Measurements from ENCODE around the gene FHL2.

Gene FHL2

GRCh38 chr2:105398336-105399206 lies at the start of gene FHL2:
TSS of gene FHL2 (minus strand) at chr2:105399051. CDS start at chr2:105386516, 12,535 bp downstream.
- Mint-ChIP-seq H3K4me3 (peak within 1 kb of the TSS; percentile 91), H3K27me3 (peaks cover 7% of the 10 kb centered on the region), H3K27ac (peak within 1 kb of the TSS; percentile 43), H3K36me3 (no peaks in the 10 kb centered on the region), H3K4me1 (ENCODE audit: low read depth) (peaks cover 17% of the 10 kb centered on the region), H3K9me3 (ENCODE audit: low read depth) (no peaks in the 10 kb centered on the region)

- Mint-ChIP-seq H3K9me3 (ENCODE audit: low read depth) (no peaks in the 10 kb centered on the region), H3K27me3 (peaks cover 10% of the 10 kb centered on the region), H3K4me3 (no peak overlapping the region), H3K4me1 (ENCODE audit: low read depth) (no peaks in the 10 kb centered on the region), H3K36me3 (no peaks in the 10 kb centered on the region), H3K27ac (no peak overlapping the region)
Measured at GRCh38 chr2:105447476-105447875, 48.6 kb upstream of the FHL2 start.

GRCh38 chr2:105446501-105446900 lies 47.6 kb upstream of the FHL2 start:
- Mint-ChIP-seq H3K36me3 (no peaks in the 10 kb centered on the region), H3K4me3 (no peak overlapping the region), H3K4me1 (ENCODE audit: low read depth) (no peaks in the 10 kb centered on the region), H3K9me3 (ENCODE audit: low read depth) (no peaks in the 10 kb centered on the region), H3K27me3 (peaks cover 10% of the 10 kb centered on the region), H3K27ac (no peak overlapping the region)

- H3K36me3 Mint-ChIP-seq, result no peaks in the 10 kb centered on the region
- H3K27ac Mint-ChIP-seq, result no peak overlapping the region
- H3K4me3 Mint-ChIP-seq, result no peak overlapping the region
- H3K9me3 Mint-ChIP-seq (ENCODE audit: low read depth), result no peaks in the 10 kb centered on the region
- H3K27me3 Mint-ChIP-seq, result peaks cover 10% of the 10 kb centered on the region
- no peaks in the 10 kb centered on the region for H3K4me1 Mint-ChIP-seq (ENCODE audit: low read depth)
Measured at GRCh38 chr2:105445976-105446375, 47.1 kb upstream of the FHL2 start.

- H3K4me1 Mint-ChIP-seq (ENCODE audit: low read depth), result no peaks in the 10 kb centered on the region
- H3K36me3 Mint-ChIP-seq, result no peaks in the 10 kb centered on the region
- no peaks in the 10 kb centered on the region for H3K9me3 Mint-ChIP-seq (ENCODE audit: low read depth)
- peaks cover 7% of the 10 kb centered on the region for H3K27me3 Mint-ChIP-seq
- H3K4me3 Mint-ChIP-seq, result no peak overlapping the region
- H3K27ac Mint-ChIP-seq, result no peak overlapping the region
Measured at GRCh38 chr2:105445498-105445897, 46.6 kb upstream of the FHL2 start.

- peaks cover 1% of the 10 kb centered on the region for H3K27me3 Mint-ChIP-seq
- H3K36me3 Mint-ChIP-seq, result no peaks in the 10 kb centered on the region
- no peak overlapping the region for H3K27ac Mint-ChIP-seq
- no peaks in the 10 kb centered on the region for H3K4me1 Mint-ChIP-seq (ENCODE audit: low read depth)
- H3K9me3 Mint-ChIP-seq (ENCODE audit: low read depth), result no peaks in the 10 kb centered on the region
- no peak overlapping the region for H3K4me3 Mint-ChIP-seq
Measured at GRCh38 chr2:105443617-105444598, 45.1 kb upstream of the FHL2 start.

GRCh38 chr2:105442721-105443120 lies 43.9 kb upstream of the FHL2 start:
- Mint-ChIP-seq H3K27me3 (peaks cover 1% of the 10 kb centered on the region), H3K36me3 (no peaks in the 10 kb centered on the region), H3K4me1 (ENCODE audit: low read depth) (no peaks in the 10 kb centered on the region)

GRCh38 chr2:105442056-105442455 lies 43.2 kb upstream of the FHL2 start:
- Mint-ChIP-seq H3K27me3 (peaks cover 1% of the 10 kb centered on the region), H3K4me1 (ENCODE audit: low read depth) (no peaks in the 10 kb centered on the region), H3K36me3 (no peaks in the 10 kb centered on the region), H3K27ac (no peak overlapping the region), H3K9me3 (ENCODE audit: low read depth) (no peaks in the 10 kb centered on the region), H3K4me3 (no peak overlapping the region)

More at GRCh38 chr2:105442721-105443120, 43.9 kb upstream of the FHL2 start:
- Mint-ChIP-seq H3K27ac (no peak overlapping the region), H3K9me3 (ENCODE audit: low read depth) (no peaks in the 10 kb centered on the region), H3K4me3 (no peak overlapping the region)

- Mint-ChIP-seq H3K9me3 (ENCODE audit: low read depth) (no peaks in the 10 kb centered on the region), H3K27me3 (peaks cover 3% of the 10 kb centered on the region), H3K4me1 (ENCODE audit: low read depth) (no peaks in the 10 kb centered on the region), H3K27ac (no peak overlapping the region), H3K36me3 (no peaks in the 10 kb centered on the region), H3K4me3 (no peak overlapping the region)
Measured at GRCh38 chr2:105439141-105439540, 40.3 kb upstream of the FHL2 start.

GRCh38 chr2:105438104-105438929 lies 39.5 kb upstream of the FHL2 start:
- H3K27me3 Mint-ChIP-seq, result peaks cover 3% of the 10 kb centered on the region
- no peaks in the 10 kb centered on the region for H3K9me3 Mint-ChIP-seq (ENCODE audit: low read depth)
- H3K36me3 Mint-ChIP-seq, result no peaks in the 10 kb centered on the region
- H3K27ac Mint-ChIP-seq, result no peak overlapping the region
- no peaks in the 10 kb centered on the region for H3K4me1 Mint-ChIP-seq (ENCODE audit: low read depth)
- H3K4me3 Mint-ChIP-seq, result no peak overlapping the region

GRCh38 chr2:105437708-105438103 lies 38.9 kb upstream of the FHL2 start:
- no peaks in the 10 kb centered on the region for H3K36me3 Mint-ChIP-seq
- peaks cover 3% of the 10 kb centered on the region for H3K27me3 Mint-ChIP-seq
- H3K4me3 Mint-ChIP-seq, result no peak overlapping the region
- no peaks in the 10 kb centered on the region for H3K9me3 Mint-ChIP-seq (ENCODE audit: low read depth)
- no peaks in the 10 kb centered on the region for H3K4me1 Mint-ChIP-seq (ENCODE audit: low read depth)
- H3K27ac Mint-ChIP-seq, result no peak overlapping the region

GRCh38 chr2:105432749-105433148 lies 33.9 kb upstream of the FHL2 start:
- Mint-ChIP-seq H3K9me3 (ENCODE audit: low read depth) (no peaks in the 10 kb centered on the region), H3K4me3 (no peak overlapping the region), H3K27ac (no peak overlapping the region), H3K36me3 (no peaks in the 10 kb centered on the region), H3K4me1 (ENCODE audit: low read depth) (peaks cover 5% of the 10 kb centered on the region), H3K27me3 (peaks cover 1% of the 10 kb centered on the region)

GRCh38 chr2:105432044-105432399 lies 33.2 kb upstream of the FHL2 start:
- no peak overlapping the region for H3K27ac Mint-ChIP-seq
- peaks cover 1% of the 10 kb centered on the region for H3K27me3 Mint-ChIP-seq
- no peaks in the 10 kb centered on the region for H3K9me3 Mint-ChIP-seq (ENCODE audit: low read depth)
- no peaks in the 10 kb centered on the region for H3K36me3 Mint-ChIP-seq
- H3K4me3 Mint-ChIP-seq, result no peak overlapping the region
- H3K4me1 Mint-ChIP-seq (ENCODE audit: low read depth), result peaks cover 12% of the 10 kb centered on the region

- Mint-ChIP-seq H3K4me3 (no peak overlapping the region), H3K27me3 (peaks cover 1% of the 10 kb centered on the region), H3K27ac (no peak overlapping the region), H3K9me3 (ENCODE audit: low read depth) (no peaks in the 10 kb centered on the region), H3K4me1 (ENCODE audit: low read depth) (peaks cover 18% of the 10 kb centered on the region), H3K36me3 (no peaks in the 10 kb centered on the region)
Measured at GRCh38 chr2:105431367-105432043, 32.7 kb upstream of the FHL2 start.
